SIG-M5 treated with dmso at 0.1 percent for 504 hours (cell line): ENCODE measurements around the gene TNIK.

Source experiments
- DNase-seq: peaks from one replicate; lab custom pipeline; 2025; ENCODE audit not compliant: unreplicated experiment; lab: John Stamatoyannopoulos, UW

TNIK gene

GRCh38 chr3:171345107-171345843 lies 114.9 kb downstream of the TNIK start:
- DNase-seq, result no peak

GRCh38 chr3:171343693-171344092 lies 116.5 kb downstream of the TNIK start:
- DNase-seq, result no peak

- no peak for DNase-seq
Observed at GRCh38 chr3:171342783-171343420, 117.3 kb downstream of the TNIK start.

GRCh38 chr3:171342200-171342599 lies 118.0 kb downstream of the TNIK start:
- no peak for DNase-seq

GRCh38 chr3:171340434-171340833 lies 119.8 kb downstream of the TNIK start:
- DNase-seq, result no peak

- DNase-seq, result no peak
Observed at GRCh38 chr3:171339598-171339997, 120.6 kb downstream of the TNIK start.

GRCh38 chr3:171336406-171336805 lies 123.8 kb downstream of the TNIK start:
- DNase-seq, result no peak

GRCh38 chr3:171335559-171335958 lies 124.6 kb downstream of the TNIK start:
- no peak for DNase-seq

- DNase-seq, result no peak
Observed at GRCh38 chr3:171334465-171334811, 125.8 kb downstream of the TNIK start.

GRCh38 chr3:171333784-171334464 lies 126.3 kb downstream of the TNIK start:
- DNase-seq, result no peak

GRCh38 chr3:171330938-171331337 lies 129.3 kb downstream of the TNIK start:
- DNase-seq, result no peak

- DNase-seq, result no peak
Observed at GRCh38 chr3:171329746-171330145, 130.5 kb downstream of the TNIK start.

GRCh38 chr3:171328419-171329082 lies 131.7 kb downstream of the TNIK start:
- DNase-seq, result peak; percentile 22

GRCh38 chr3:171327441-171328174 lies 132.6 kb downstream of the TNIK start:
- DNase-seq, result no peak

- no peak for DNase-seq
Observed at GRCh38 chr3:171326717-171327440, 133.3 kb downstream of the TNIK start.

GRCh38 chr3:171323938-171324536 lies 136.2 kb downstream of the TNIK start:
- DNase-seq, result no peak

- DNase-seq, result no peak
Observed at GRCh38 chr3:171321559-171322360, 138.4 kb downstream of the TNIK start.

GRCh38 chr3:171320750-171321558 lies 139.3 kb downstream of the TNIK start:
- DNase-seq, result no peak
